GM19397 (cell line): Measurements from ENCODE around the gene GCNT2.
"Not testable (repeated sequence)": the region's sequence is repeated elsewhere in the genome, so short reads cannot be mapped to it uniquely, and the experiment has no call there.

Source experiments
- ATAC-seq: cut with Tn5 transposase; IDR thresholded peaks from one replicate; pipeline ENCODE4 v1.9.1; 2021; ENCODE audit warnings: mild to moderate bottlenecking, moderate library complexity; ENCODE audit not compliant: unreplicated experiment

The GCNT2 gene

DNA sequence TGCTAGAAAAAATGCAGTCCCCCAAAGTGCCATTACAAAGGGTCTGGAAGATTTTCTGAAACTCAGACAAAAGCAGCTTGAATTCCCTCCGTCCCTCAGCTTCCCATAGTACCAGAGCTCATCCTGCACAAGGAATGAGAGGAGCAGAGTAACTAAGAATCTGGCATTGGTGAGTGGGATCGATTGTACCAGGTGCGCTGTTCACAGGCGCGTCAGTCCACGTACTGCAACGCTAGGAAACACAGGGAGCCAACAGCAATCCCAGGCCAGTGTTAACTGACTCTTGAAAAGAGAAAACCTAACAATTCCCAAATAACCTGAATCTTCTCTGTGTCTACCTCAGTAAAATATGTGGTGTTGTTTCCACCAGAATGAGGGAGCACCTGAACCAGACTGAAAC lies 77.9 kb downstream of the GCNT2 start:
- ATAC-seq, result no peak

DNA sequence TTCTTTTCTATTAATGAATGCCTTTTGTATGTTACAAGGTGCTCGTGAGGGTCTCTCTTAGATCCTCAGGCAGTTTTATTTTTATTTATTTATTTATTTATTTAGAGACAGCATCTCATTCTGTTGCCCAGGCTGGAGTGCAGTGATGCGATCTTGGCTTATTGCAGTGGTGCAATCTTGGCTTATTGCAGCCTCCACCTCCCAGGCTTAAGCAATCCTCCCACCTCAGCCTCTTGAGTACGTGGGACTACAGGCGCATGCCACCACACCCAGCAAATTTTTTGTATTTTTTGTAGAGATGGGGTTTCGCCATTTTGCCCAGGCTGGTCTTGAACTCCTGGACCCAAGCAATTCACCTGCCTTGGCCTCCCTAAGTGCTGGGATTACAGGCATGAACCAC lies 79.5 kb downstream of the GCNT2 start:
- ATAC-seq, result not testable (repeated sequence)

DNA sequence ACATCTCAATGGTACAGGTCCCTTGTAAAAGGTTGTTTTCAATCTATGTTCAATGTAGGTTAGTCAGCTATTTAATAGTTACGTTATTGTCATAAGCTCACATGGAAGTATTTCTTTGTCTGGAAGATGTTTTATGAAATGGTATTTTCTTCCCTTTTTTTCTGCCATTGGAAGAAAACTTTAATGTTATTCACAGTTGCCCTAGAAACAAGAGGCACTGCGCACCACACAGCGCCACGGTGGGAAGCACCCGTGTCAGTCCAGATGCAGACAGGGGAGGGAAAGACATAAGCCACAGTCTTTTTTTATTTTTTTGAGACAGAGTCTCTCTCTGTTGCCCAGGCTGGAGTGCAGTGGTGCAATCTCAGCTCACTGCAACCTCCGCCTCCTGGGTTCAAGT lies 82.1 kb downstream of the GCNT2 start:
- no peak for ATAC-seq

DNA sequence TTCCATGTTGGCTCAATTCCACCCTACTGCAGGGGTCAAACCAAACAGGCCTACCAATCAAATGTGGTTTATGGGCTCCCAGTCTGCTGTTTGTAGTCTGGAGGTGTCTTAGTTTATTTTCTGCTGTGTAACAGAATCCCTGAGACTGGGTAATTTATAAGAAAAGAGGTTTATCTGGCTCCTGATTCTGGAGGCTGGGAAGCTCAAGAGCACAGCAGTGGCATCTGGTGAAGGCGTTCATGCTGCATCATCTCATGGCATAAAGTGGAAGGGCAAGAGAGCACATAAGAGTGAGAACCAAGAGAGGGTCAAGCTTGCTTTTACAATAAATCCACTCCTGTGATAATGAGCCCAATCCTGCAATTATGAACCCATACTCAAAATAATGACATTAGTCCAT lies 87.9 kb downstream of the GCNT2 start:
- no peak for ATAC-seq

DNA sequence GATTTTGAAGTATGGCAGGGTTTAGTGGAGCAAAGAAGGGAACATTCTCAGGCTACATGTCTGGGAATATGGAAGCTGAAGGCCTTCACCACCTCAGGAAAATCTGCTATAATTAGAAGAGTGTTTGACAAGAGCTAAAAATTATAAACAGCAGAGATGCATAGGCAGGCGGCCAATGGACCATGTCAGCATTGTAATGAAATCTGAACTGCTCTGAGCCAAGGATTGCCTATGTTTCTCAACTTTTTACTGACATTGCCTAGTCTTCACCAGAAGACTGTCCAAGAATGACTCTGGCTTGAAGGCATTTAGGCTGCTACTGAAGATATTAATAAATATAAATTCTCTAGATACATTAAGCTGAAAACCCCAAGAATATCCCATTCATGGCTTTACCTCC lies 89.1 kb downstream of the GCNT2 start:
- no peak for ATAC-seq

DNA sequence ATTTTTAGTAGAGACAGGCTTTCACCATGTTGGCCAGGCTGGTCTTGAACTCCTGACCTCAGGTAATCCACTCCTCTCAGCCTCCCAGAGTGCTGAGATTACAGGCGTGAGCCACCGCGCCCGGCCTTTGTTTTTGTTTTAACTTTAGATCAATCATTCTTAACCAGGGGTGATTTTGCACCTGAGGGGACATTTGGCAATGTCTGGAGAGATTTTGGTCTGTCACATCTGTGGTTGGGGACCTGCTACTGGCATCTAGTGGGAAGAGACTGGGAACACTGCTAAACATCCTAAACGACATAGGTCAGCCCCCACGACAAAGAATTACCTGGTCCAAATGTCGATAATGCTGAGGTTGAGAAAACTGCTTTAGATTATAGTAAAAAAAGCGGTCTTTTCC lies 91.0 kb downstream of the GCNT2 start:
- ATAC-seq, result no peak

DNA sequence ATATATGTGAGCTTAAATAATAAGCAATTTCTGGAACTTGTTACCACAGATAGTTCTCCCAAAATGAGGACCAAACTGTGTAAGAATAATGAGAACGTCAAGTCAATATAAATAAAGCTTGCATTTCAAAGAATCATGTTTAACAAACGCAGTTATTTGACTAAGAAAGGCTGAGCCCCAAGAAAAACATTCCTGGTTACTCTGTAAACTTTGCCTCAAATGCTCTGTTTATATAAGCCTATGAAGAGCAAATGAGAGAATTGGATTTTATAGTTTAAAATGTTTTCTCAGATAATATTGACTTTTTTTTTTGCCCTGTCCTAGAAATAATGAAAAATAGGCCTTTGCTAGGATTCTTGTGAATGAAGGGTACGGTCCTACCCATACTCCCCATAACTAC lies 91.9 kb downstream of the GCNT2 start:
- no peak for ATAC-seq

DNA sequence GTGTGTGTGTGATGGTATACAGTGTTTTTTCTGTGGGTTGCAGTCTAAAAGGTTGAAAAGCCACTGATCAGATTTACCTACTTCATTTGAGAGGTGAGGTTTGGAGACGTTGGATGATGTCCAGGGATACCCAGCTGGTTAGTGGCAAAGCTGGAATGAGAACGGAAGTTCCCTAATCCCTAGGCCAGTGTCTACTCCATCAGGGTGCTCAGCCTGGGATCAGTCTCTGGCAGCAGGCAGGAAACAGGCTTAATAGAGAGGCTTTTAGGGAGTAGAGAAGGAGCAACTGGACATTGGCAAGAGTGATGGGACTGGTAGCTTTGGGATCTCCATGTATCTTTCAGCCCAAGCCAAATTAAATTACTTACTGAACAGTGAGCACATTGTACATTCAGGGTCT lies 92.6 kb downstream of the GCNT2 start:
- ATAC-seq, result no peak

DNA sequence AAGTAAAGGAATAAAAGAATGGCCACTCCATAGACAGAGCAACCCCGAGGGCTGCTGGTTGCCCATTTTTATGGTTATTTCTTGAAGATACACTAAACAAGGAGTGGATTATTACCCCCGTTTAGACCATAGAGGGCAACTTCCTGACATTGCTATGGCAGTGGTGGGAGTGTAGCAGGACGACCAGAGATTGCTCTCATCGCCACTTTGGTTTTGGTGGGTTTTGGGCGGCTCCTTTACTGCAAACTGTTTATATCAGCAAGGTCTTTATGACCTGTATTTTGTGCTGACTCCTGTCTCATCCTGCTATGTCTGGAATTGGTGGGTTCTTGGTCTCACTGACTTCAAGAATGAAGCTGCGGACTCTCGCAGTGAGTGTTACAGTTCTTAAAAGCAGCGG lies 94.5 kb downstream of the GCNT2 start:
- ATAC-seq, result no peak

DNA sequence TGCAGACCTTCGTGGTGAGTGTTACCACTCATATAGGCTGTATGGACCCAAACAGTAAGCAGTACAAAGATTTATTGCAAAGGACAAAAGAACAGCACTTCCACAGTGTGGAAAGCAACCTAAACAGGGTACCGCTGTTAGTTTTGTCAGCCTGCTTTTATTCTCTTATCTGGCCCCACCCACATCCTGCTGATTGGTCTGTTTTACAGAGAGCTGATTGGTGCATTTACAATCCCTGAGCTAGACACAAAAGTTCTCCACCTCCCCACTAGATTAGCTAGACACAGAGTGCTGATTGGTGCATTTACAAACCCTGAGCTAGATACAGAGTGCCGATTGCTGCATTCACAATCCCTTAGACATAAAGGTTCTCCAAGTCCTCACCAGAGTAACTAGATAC lies 95.1 kb downstream of the GCNT2 start:
- not testable (repeated sequence) for ATAC-seq

DNA sequence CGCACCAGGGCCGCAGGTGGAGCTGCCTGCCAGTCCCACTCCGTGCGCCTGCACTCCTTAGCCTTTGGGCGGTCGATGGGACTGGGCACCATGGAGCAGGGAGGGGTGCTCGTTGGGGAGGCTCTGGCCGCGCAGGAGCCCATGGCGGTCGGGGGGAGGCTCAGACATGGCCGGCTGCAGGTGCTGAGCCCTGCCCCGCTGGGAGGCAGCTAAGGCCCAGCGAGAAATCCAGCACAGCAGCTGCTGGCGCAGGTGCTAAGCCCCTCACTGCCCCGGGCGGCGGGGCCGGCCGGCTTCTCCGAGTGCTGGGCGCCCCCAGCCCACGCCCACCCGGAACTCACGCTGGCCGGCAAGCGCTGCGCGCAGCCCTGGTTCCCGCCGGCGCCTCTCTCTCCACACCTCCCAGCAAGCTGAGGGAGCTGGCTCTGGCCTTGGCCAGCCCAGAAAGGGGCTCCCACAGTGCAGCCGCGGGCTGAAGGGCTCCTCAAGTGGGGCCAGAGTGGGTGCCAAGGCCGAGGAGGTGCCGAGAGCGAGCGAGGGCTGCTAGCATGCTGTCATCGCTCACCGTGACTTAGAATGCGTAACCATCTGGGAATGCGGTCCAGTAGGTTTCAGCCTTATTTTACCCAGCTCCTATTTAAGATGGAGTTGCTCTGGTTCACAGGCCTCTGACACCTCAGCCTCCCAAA lies 96.0 kb downstream of the GCNT2 start:
- ATAC-seq, result no peak

DNA sequence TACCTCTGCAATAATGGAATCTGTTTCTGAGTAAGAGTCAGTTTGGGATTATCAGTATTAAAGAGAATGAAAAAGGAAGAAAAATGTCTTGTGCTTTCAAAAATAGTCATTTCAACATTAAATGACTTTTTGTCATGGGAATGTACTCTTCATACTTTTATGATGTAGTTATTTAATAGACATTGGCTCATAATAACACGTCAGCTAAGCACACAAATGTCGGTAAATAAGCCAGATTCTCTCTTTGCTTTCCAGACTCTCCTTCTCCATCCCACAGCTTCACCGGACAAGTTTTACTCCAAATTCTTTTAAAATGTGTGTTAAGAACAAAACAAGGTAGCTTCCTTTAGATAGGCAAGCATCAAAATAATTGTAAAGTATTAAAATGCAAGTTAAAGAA lies 97.3 kb downstream of the GCNT2 start:
- no peak for ATAC-seq

DNA sequence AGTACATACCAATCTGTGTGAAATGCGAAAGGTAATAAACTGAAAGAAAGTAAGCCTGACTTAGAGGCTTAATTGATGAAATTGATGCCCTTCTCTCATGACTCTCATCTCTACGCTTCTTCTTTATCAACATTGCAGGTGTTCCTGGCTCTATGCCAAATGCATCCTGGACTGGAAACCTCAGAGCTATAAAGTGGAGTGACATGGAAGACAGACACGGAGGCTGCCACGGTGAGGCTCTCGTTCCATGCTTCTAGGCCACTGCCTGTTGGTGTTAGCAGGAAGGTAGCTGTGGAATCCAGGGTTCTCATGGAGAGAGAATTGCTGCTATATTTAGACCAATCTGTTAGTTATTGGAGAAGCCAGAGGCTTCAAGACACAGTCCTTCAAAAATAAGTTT lies 100.1 kb downstream of the GCNT2 start:
- no peak for ATAC-seq

DNA sequence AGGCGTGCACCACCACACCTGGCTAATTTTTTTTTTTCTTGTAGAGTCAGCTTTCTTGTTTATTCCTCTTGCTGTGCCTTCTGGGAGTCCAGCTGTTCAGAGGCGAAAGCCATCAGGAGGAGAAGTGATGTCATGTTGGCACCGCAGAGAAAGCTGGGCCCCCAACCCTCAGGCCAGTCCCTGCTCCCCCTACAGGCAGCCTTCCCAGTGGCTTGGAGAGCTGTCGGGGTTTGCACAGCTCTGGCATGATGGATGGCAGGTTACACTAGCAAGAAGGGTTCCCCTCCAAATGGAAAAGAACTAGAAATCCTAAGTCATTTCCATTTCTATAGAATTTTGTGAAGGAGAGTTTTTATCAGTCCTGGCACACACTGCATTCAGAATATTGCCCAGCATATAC lies 100.7 kb downstream of the GCNT2 start:
- no peak for ATAC-seq

DNA sequence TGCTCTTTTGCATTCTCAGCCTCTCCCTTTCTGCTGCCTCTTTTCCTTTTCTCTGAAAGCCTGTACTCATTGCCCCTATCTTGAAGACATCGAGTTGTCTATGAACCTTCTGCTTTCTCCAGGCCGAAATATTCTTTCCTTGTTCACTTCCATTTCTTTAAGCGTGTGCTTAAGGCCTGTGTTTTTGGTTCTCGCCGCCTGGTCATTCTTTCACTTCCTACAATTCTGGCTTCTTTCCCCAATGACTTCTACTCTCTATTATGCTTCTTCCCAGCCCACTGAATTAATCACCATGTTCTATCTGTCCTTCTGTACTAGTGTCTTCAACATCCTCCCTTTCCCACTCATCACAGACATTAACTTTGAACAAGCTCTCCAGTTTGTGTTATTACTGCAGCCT lies 103.7 kb downstream of the GCNT2 start:
- no peak for ATAC-seq

DNA sequence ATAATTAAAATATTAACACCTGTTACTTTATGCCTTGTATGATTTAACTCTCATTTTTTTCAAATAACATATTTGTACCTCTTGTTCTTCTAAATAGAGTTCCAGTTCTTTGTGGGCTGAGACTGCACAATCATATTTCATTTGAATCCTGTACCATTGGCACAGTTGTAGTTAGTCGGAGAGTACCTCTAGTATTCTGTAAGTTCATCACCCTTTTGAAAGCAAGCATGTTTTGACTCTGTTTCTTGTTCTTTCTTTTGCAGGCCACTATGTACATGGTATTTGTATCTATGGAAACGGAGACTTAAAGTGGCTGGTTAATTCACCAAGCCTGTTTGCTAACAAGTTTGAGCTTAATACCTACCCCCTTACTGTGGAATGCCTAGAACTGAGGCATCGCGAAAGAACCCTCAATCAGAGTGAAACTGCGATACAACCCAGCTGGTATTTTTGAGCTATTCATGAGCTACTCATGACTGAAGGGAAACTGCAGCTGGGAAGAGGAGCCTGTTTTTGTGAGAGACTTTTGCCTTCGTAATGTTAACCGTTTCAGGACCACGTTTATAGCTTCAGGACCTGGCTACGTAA lies 105.1 kb downstream of the GCNT2 start:
- ATAC-seq, result no peak

DNA sequence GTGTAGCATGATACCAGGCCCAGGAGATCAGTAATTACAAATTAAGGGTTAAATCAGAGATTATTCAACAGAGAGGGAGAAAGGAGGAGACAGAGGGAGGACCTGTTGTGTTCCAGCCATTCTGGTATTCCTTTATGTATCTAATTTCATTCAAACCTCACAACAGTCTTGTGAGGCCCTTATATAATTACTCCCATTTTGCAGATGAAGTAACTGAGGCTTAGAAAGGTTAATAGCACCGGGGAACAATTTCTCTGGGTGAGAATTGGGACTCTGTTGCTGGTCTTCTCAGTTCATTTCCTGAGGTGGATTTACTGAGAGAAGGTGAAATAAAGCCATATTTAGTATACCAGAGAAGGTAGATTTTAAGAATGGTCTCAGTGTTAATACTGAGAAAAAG lies 106.6 kb downstream of the GCNT2 start:
- ATAC-seq, result no peak

DNA sequence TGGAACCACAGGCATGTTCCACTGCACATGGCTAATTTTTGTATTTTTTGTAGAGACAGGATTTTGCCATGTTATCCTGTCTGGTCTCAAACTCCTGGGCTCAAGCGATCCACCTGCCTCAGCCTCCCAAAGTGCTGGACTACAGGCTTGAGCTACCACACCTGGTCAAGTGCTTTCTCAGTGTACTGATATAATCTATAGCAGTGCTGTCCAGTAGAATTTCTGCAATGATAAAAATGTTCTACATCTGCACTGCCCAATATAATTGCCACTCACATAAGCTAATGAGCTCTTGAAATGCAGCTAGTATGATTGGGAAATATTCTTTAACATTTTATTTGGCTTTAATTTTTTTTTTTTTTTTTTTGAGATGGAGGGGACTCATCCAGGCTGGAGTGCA lies 109.0 kb downstream of the GCNT2 start:
- ATAC-seq, result no peak

DNA sequence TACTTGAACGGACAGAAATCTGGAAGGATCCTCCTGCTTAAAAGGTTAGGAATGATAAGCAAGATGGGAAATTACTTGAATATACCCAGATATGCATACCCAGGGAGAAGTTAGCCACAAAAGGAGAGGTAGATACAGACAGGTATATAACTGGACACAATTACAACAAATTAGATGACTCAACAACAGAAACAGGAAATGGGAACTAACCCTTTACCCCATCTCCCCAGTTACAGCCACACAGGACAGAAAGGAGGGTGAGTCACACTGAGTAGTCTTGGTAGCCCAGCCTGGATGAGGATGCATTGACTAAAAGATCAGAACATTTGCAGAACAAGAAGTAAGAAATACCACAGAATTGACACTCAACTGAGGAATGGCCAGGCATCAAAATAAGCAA lies 112.1 kb downstream of the GCNT2 start:
- peak; percentile 52 for ATAC-seq

DNA sequence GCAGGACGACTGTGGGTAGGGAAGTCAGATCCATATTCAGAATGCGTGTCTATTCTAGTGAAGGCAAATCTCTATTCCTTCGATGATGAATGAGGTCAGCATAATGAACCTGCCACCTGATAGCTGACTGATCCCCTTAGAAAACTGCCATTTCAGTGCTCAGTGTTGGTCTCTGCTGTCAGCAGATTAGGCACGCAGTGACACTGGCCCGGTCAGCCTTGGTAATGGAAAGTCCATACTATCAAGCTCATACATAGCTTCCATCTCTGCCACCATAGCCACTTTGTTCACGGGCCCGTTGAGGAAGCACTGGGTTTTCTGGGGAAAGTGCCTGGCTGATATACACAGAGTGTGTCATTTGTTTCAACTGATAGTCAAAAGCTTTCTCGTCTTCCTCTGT lies 119.3 kb downstream of the GCNT2 start:
- ATAC-seq, result no peak

DNA sequence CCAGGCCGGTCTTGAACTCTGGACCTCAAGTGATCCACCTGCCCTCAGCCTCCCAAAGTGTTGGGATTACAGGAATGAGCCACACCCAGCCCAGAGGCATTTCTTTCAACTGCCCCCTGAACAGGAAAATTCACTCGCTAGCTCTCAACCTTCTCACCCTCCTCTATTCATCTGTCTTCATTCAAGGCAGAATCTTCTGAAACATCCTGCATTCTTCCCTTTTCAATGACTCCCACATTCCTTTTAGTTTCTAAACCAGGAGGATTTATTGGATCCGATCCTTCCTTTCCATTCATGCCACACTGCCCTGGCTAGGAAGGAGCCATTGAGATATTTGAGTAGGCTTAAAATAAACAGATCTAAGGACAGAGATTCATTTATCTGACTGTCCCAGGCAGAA lies 120.4 kb downstream of the GCNT2 start:
- ATAC-seq, result no peak

DNA sequence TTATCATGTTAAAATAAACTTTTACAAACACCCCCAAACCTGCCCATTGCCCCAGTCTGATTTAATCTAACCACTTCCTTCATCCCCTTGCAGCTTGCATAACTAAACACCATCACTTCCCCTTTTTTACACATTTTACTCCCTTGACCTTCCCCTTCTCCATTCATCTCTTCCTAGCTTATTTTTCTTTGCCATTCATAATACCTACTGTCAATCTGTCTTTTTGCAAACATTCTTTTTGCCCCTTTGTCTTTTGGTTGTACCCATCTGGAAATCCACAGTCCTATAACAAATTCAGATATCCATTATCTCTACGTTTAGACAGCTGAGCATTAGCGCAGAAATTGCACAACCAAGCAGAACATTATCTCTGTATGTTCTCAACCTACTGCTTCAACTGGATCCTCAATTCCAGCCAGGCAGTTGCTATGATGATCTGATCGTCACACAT lies 122.1 kb downstream of the GCNT2 start:
- ATAC-seq, result peak; percentile 58

DNA sequence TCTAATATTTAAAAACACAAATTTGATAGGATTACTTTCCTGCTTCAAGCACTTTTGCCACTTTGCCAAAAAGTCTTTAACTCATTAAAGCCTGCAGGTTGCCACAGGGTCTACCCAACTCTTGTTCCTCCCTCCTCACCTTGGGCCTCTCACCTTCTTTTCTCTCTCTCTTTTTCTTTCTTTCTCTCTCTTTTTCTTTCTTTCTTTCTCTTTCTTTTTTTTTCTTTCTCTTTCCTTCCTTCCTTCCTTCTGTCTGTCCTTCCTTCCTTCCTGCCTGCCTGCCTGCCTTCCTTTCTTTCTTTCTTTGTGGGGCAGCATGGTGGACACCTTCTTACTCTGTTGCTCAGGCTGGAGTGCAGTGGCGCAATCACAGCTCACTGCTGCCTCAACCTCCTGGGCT lies 123.1 kb downstream of the GCNT2 start:
- ATAC-seq, result no peak
